ENCODE measurements around the gene PHLDB2. TPM values are rescaled to one million over a fixed set of nuclear protein-coding genes. Genes with fewer than 3 reads are reported as not detected.

The PHLDB2 gene
- total RNA-seq, 1 experiment from 2014 or later: 13.2 TPM

GRCh38 chr3:111936967-111937366 lies 77.9 kb downstream of the PHLDB2 start:
- Histone ChIP-seq H3K4me2 (ENCODE audit: insufficient read depth, insufficient read length, low read length) (no peak overlapping the region), H3K9ac (ENCODE audit: extremely low read depth, insufficient read length, low read length) (no peak overlapping the region), H2BK120ac (ENCODE audit: low read depth, low read length, poor library complexity, severe bottlenecking) (no peak overlapping the region), H3K18ac (ENCODE audit: insufficient read length, low read depth, low read length) (no peak overlapping the region), H3K27ac (ENCODE audit: insufficient read length, low read depth, low read length) (no peak overlapping the region), H2BK5ac (ENCODE audit: insufficient read length, low read length) (no peak overlapping the region), H2AK5ac (ENCODE audit: insufficient read length, low read length) (no peak overlapping the region), H3K56ac (ENCODE audit: insufficient read length, low read depth, low read length) (no peak overlapping the region), H2BK15ac (ENCODE audit: low read depth, low read length) (no peak overlapping the region), H4K8ac (replicated peaks; ENCODE audit: insufficient read length, low read depth, low read length) (no peak overlapping the region), H2BK12ac (ENCODE audit: insufficient read length, low read depth, low read length) (no peak overlapping the region), H3K4me1 (ENCODE audit: insufficient read depth, low read length) (no peaks in the 10 kb centered on the region), H3K23me2 (ENCODE audit: insufficient read length, low read depth, low read length, poor library complexity, severe bottlenecking) (no peaks in the 10 kb centered on the region), H3K27me3 (ENCODE audit: insufficient read depth, low read length) (no peaks in the 10 kb centered on the region), H2AFZ (ENCODE audit: low read length) (no peak overlapping the region), H4K20me1 (ENCODE audit: control insufficient read depth, insufficient read depth, insufficient read length) (no peaks in the 10 kb centered on the region), H3K4ac (ENCODE audit: low read depth, low read length) (no peak overlapping the region), H2BK20ac (ENCODE audit: low read depth, low read length, poor library complexity, severe bottlenecking) (no peak overlapping the region), H3K9me3 (ENCODE audit: control insufficient read depth, low read depth, low read length) (no peaks in the 10 kb centered on the region), H3K79me2 (ENCODE audit: insufficient read depth, low read length) (no peaks in the 10 kb centered on the region), H4K91ac (ENCODE audit: insufficient read length, low read depth, low read length) (no peak overlapping the region), H3K14ac (ENCODE audit: insufficient read depth, low read length) (no peak overlapping the region), H3K23ac (ENCODE audit: insufficient read length, low read depth, low read length) (no peak overlapping the region), H3K79me1 (ENCODE audit: insufficient read depth, low read depth, low read length, poor library complexity, severe bottlenecking) (no peaks in the 10 kb centered on the region), H4K5ac (ENCODE audit: insufficient read length, low read depth, low read length) (no peak overlapping the region), H3T11ph (ENCODE audit: low read length) (no peak overlapping the region)
- no peaks in the 10 kb centered on the region for H3K4me1 Mint-ChIP-seq
- no peaks in the 10 kb centered on the region for H3K27me3 Mint-ChIP-seq (ENCODE audit: low read depth)
- H3K36me3 Mint-ChIP-seq (ENCODE audit: insufficient read depth in 1 of 3, low read depth in 3 of 3): peaks cover 0 to 9% (median 5%) of the 10 kb centered on the region in 3 experiments; a peak in 3 of 7 replicates
- H3K4me3 Mint-ChIP-seq: no peak overlapping the region
- TF ChIP-seq CTCF (conservative IDR thresholded peaks at IDR 0.05): no peak
- no peak for DNase-seq
- no peaks in the 10 kb centered on the region for H3K9me3 Mint-ChIP-seq
- WGBS (ENCODE audit: extremely low coverage, insufficient read length, low lambda C conversion rate): no CpG with 5 or more reads among the region's 1 CpG
- no peak overlapping the region for H3K27ac Mint-ChIP-seq

All from H9 (cell line).